Measurements from ENCODE around the gene SEC23B.

Gene SEC23B

GRCh38 chr20:18587665-18588573 lies 80.2 kb downstream of the SEC23B start, which contains the start of gene DTD1:
Gene DTD1, plus strand, starts transcription at chr20:18588054. Its CDS starts 19 bp downstream, at chr20:18588073.
- DNase-seq (ENCODE audit: low read depth), result peak; percentile 87
- peak; percentile 37 for TF ChIP-seq CTCF (IDR thresholded peaks at IDR 0.05; ENCODE audit: insufficient read depth, low read depth, low read length, missing control alignments)
- H3K4me3 ChIP-seq (ENCODE audit: low read length), result peak within 1 kb of the TSS; percentile 61

GRCh38 chr20:18588574-18588933 lies 80.8 kb downstream of the SEC23B start:
- DNase-seq (ENCODE audit: low read depth), result no peak
- H3K4me3 ChIP-seq (ENCODE audit: low read length), result peak overlapping the region; percentile 61
- no peak for TF ChIP-seq CTCF (IDR thresholded peaks at IDR 0.05; ENCODE audit: insufficient read depth, low read depth, low read length, missing control alignments)

DNA sequence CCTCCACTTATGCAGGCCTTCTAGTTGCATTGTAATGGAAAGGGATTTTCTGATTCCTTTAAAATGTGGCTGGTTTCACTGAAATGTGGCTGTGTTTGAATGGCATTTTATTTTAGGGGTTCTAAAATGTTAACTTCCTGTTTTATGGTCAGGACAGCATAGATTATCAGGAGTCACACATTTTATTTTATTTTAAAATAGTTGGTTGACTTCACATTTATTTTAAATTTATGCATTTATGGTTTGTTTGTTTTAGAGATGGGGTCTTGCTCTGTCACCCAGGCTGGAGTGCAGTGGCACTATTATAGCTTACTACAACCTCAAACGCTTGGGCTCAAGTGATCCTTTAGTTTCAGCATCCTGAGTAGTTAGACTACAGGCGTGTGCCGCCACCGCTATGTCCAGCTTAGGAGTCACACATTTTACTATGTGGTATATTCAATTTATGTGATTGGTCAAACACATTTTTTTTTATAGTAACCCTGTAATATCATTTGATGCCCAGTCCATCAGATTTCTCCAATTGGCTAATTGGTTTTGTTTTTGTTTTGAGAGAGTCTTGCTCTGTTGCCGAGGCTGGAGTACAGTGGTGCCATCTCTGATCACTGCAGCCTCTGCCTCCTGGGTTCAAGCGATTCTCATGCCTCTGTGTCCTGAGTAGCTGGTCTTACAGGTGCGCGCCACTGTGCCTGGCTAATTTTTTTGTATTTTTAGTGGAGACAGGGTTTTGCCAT lies 82.4 kb downstream of the SEC23B start:
- TF ChIP-seq CTCF (IDR thresholded peaks at IDR 0.05; ENCODE audit: insufficient read depth, low read depth, low read length, missing control alignments), result no peak
- DNase-seq (ENCODE audit: low read depth), result no peak

GRCh38 chr20:18596270-18596669 lies 88.5 kb downstream of the SEC23B start:
- no peak for DNase-seq (ENCODE audit: low read depth)
- H3K4me3 ChIP-seq (ENCODE audit: low read length), result no peak overlapping the region
- TF ChIP-seq CTCF (IDR thresholded peaks at IDR 0.05; ENCODE audit: insufficient read depth, low read depth, low read length, missing control alignments), result no peak

More for the DNA sequence above, 82.4 kb downstream of the SEC23B start:
- H3K4me3 ChIP-seq (ENCODE audit: low read length), result no peak overlapping the region

- H3K4me3 ChIP-seq (ENCODE audit: low read length), result no peak overlapping the region
- TF ChIP-seq CTCF (IDR thresholded peaks at IDR 0.05; ENCODE audit: insufficient read depth, low read depth, low read length, missing control alignments), result no peak
- peak; percentile 66 for DNase-seq (ENCODE audit: low read depth)
Observed at GRCh38 chr20:18609741-18610140, 102.0 kb downstream of the SEC23B start.
